Mesothelial cell of epicardium (in vitro differentiated cells): ENCODE results near the gene MGAT5. TPM values are rescaled to one million over a fixed set of nuclear protein-coding genes. Genes with fewer than 3 reads are reported as not detected.
A peak's percentile ranks its signal among the peaks of the same experiment; 100 is the strongest.

Experiments
- DNase-seq, 2 experiments: peaks; one replicate each; pipeline ENCODE4 v3.0.0; 2021; ENCODE audit warnings: low spot score in 2 of 2; ENCODE audit not compliant: unreplicated experiment in 2 of 2
- H3K27ac Mint-ChIP-seq: 2 replicates; pipeline ENCODE4 v1.8.0; 2021; ENCODE audit warnings: mixed read lengths
- H3K27me3 Mint-ChIP-seq: 2 replicates; pipeline ENCODE4 v1.8.0; 2021; ENCODE audit warnings: low read depth, mixed read lengths
- H3K36me3 Mint-ChIP-seq: 2 replicates; pipeline ENCODE4 v1.8.0; 2021; ENCODE audit warnings: mixed read lengths
- H3K4me1 Mint-ChIP-seq: 2 replicates; pipeline ENCODE4 v1.8.0; 2021; ENCODE audit warnings: mixed read lengths
- H3K4me3 Mint-ChIP-seq: 2 replicates; pipeline ENCODE4 v1.8.0; 2021; ENCODE audit warnings: mild to moderate bottlenecking, moderate library complexity, mixed read lengths
- H3K9me3 Mint-ChIP-seq: 2 replicates; pipeline ENCODE4 v1.8.0; 2021; ENCODE audit warnings: mixed read lengths
- CTCF ChIP-seq: fragments of 200-600 bp; sonication (generic); IDR thresholded peaks from one replicate; pipeline ENCODE4 v1.5.0; 2021; ENCODE audit warnings: antibody characterized with exemption; ENCODE audit not compliant: unreplicated experiment
- total RNA-seq: library from RNA; stranded (reverse); gene quantifications from 3 replicates; pipeline ENCODE4 v1.2.1, GENCODE V29; 2021

Gene MGAT5
- 38.2 to 42.9 TPM (median 41.1 TPM) in 3 replicates for total RNA-seq

GRCh38 chr2:134253804-134254203, at the start of gene MGAT5:
Gene MGAT5 (plus strand): TSS chr2:134254072. CDS start chr2:134254404, 332 bp downstream.
- H3K9me3 Mint-ChIP-seq: no peaks in the 10 kb centered on the region
- H3K36me3 Mint-ChIP-seq: no peaks in the 10 kb centered on the region
- no peak for DNase-seq
- no peak for TF ChIP-seq CTCF
- no peaks in the 10 kb centered on the region for H3K27me3 Mint-ChIP-seq
- H3K4me3 Mint-ChIP-seq: no peak within 1 kb of the TSS
- no peaks in the 10 kb centered on the region for H3K4me1 Mint-ChIP-seq
- no peak within 1 kb of the TSS for H3K27ac Mint-ChIP-seq

- Mint-ChIP-seq H3K27me3 (no peaks in the 10 kb centered on the region), H3K4me1 (peaks cover 9% of the 10 kb centered on the region), H3K4me3 (no peak overlapping the region), H3K9me3 (no peaks in the 10 kb centered on the region), H3K27ac (no peak overlapping the region), H3K36me3 (no peaks in the 10 kb centered on the region)
- no peak for TF ChIP-seq CTCF
- DNase-seq: no peak
These were observed 48.8 kb upstream of the MGAT5 start for GRCh38 chr2:134205087-134205486.

- no peak overlapping the region for H3K27ac Mint-ChIP-seq
These were observed 47.8 kb upstream of the MGAT5 start for GRCh38 chr2:134206031-134206430.

GRCh38 chr2:134206573-134206972, 47.3 kb upstream of the MGAT5 start:
- no peak for DNase-seq
- Mint-ChIP-seq H3K27me3 (no peaks in the 10 kb centered on the region), H3K36me3 (no peaks in the 10 kb centered on the region), H3K4me3 (no peak overlapping the region), H3K27ac (no peak overlapping the region), H3K9me3 (no peaks in the 10 kb centered on the region), H3K4me1 (peaks cover 9% of the 10 kb centered on the region)
- no peak for TF ChIP-seq CTCF

More at GRCh38 chr2:134206031-134206430, 47.8 kb upstream of the MGAT5 start:
- Mint-ChIP-seq H3K9me3 (no peaks in the 10 kb centered on the region), H3K36me3 (no peaks in the 10 kb centered on the region), H3K27me3 (no peaks in the 10 kb centered on the region), H3K4me3 (no peak overlapping the region), H3K4me1 (peaks cover 9% of the 10 kb centered on the region)
- no peak for TF ChIP-seq CTCF
- no peak for DNase-seq

- H3K4me3 Mint-ChIP-seq: no peak overlapping the region
- no peaks in the 10 kb centered on the region for H3K36me3 Mint-ChIP-seq
- H3K27me3 Mint-ChIP-seq: no peaks in the 10 kb centered on the region
- peaks cover 1% of the 10 kb centered on the region for H3K4me1 Mint-ChIP-seq
- DNase-seq: no peak
- TF ChIP-seq CTCF: peak; percentile 24
- H3K9me3 Mint-ChIP-seq: no peaks in the 10 kb centered on the region
- H3K27ac Mint-ChIP-seq: no peak overlapping the region
These were observed 46.2 kb upstream of the MGAT5 start for GRCh38 chr2:134207589-134208209.
